T-helper 1 cell treated with Interleukin-12 subunit alpha and Interleukin-12 subunit beta and Interleukin-4 antibody, amounts not matched to agents 30 ng/mL and 1 ng/mL, for 36 hours (primary cell): Measurements from ENCODE around the gene CARD19. TPM values are rescaled to one million over a fixed set of nuclear protein-coding genes. Genes with fewer than 3 reads are reported as not detected.

ENCODE experiments used
- intact Hi-C: fragments of 100-400 bp; cut with micrococcal nuclease; formaldehyde crosslinking; loops from one replicate; pipeline ENCODE4 v1.15.1; 2024
- total RNA-seq: library from RNA; stranded (reverse); gene quantifications from 2 replicates; pipeline ENCODE4 v1.2.3, GENCODE V29; 2022

The CARD19 gene
- total RNA-seq, 1 donor from 2014 or later = 68.4 TPM

GRCh38 chr9:93129691-93130500, 33.9 kb downstream of the CARD19 start:
- intact Hi-C loops = loop anchor here (5.0 to 10.0 kb wide), 4 partner anchors 255 to 1978 kb away; partner anchors contain the start of genes BICD2, FAM120A, FAM120AOS and ZNF484

- intact Hi-C loops = loop anchor here (5.0 to 10.0 kb wide), 4 partner anchors 256 to 1979 kb away; partner anchors contain the start of genes BICD2, FAM120A, FAM120AOS and ZNF484
Measured at GRCh38 chr9:93130861-93131481, 35.0 kb downstream of the CARD19 start.

- intact Hi-C loops = loop anchor here (5.0 to 10.0 kb wide), 4 partner anchors 257 to 1979 kb away; partner anchors contain the start of genes BICD2, FAM120A, FAM120AOS and ZNF484
Measured at GRCh38 chr9:93131599-93132286, 35.7 kb downstream of the CARD19 start.

- intact Hi-C loops = loop anchor here (5.0 to 10.0 kb wide), 4 partner anchors 258 to 1980 kb away; partner anchors contain the start of genes BICD2, FAM120A, FAM120AOS and ZNF484
Measured at GRCh38 chr9:93132287-93132927, 36.4 kb downstream of the CARD19 start.

DNA sequence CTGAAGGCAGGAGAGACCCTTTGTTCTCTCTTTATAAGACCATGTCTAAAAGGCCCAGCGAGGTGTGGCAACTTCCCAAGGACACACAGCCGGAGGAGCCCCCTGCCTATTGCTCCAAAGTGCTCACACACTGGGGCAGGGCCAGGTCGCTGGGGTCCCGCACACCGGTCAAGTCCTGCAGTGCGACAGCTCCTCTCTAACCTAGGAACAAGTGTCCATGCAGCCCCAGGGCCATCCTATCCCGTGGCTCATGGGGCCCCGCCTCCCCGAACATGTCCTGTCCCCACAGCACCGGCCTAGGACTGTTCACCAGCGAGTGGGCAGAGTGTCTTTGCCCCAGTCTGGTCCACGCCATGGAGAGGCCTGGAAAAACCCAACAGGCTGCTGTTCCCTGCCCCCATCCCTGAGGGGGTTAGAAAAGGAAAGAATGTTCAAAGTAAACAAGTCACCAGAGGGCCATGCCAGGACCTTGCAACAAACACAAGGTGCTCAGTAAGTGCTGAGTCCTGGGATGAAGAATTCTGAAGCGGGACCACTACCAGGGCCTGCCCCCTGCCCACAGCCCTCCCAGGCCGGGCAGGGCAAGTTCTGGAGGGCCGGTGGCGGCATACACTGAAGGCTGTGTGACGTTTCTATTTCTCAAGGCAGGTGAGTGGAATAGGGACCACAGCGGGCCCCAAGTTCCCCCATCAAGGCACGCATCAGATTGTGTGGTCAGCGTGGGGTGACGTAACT, 37.1 kb downstream of the CARD19 start:
- intact Hi-C loops = loop anchor here (5.0 to 10.0 kb wide), 4 partner anchors 258 to 1981 kb away; partner anchors contain the start of genes BICD2, FAM120A, FAM120AOS and ZNF484

- intact Hi-C loops = loop anchor here (1.0 to 10.0 kb wide), 13 partner anchors 13 to 1981 kb away; partner anchors contain the start of genes BICD2, FAM120A, FAM120AOS and ZNF484
Measured at GRCh38 chr9:93133681-93134014, 37.6 kb downstream of the CARD19 start.

- intact Hi-C loops = loop anchor here (1.0 to 10.0 kb wide), 13 partner anchors 12 to 1982 kb away; partner anchors contain the start of genes BICD2, FAM120A, FAM120AOS and ZNF484
Measured at GRCh38 chr9:93134015-93134739, 38.2 kb downstream of the CARD19 start, which contains the start of gene NINJ1. NINJ1 (minus strand) TSS chr9:93134251; CDS start chr9:93134217, 34 bp downstream.

GRCh38 chr9:93134740-93135444, 38.9 kb downstream of the CARD19 start:
- intact Hi-C loops = loop anchor here (1.0 to 10.0 kb wide), 13 partner anchors 11 to 1983 kb away; partner anchors contain the start of genes BICD2, FAM120A, FAM120AOS and ZNF484

DNA sequence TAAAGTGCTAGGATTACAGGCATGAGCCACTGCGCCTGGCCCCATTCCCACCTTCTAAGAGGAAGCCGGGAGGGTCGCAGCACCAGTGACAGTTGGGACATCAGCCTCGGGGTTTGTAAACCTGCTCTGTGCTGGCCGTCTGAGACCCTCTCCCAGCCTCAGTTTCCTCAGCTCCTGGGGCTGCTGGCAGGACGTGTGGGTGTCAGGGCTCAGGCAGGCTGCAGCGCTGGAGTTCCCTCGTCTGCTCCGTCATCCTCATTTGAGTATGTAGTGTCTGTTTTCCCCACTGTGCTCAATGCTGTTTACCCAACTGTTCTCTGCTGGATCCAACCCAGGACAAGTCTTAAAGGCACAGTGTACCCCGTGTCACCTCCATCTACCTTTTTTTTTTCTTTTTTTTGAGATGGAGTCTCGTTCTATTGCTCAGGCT, 40.0 kb downstream of the CARD19 start:
- intact Hi-C loops = loop anchor here (10.0 kb wide), 3 partner anchors 261 to 371 kb away; partner anchors contain the start of genes BICD2, FAM120A, FAM120AOS and ZNF484

GRCh38 chr9:93137362-93137761, 41.3 kb downstream of the CARD19 start:
- intact Hi-C loops = loop anchor here (10.0 kb wide), 3 partner anchors 263 to 373 kb away; partner anchors contain the start of genes BICD2, FAM120A, FAM120AOS and ZNF484

DNA sequence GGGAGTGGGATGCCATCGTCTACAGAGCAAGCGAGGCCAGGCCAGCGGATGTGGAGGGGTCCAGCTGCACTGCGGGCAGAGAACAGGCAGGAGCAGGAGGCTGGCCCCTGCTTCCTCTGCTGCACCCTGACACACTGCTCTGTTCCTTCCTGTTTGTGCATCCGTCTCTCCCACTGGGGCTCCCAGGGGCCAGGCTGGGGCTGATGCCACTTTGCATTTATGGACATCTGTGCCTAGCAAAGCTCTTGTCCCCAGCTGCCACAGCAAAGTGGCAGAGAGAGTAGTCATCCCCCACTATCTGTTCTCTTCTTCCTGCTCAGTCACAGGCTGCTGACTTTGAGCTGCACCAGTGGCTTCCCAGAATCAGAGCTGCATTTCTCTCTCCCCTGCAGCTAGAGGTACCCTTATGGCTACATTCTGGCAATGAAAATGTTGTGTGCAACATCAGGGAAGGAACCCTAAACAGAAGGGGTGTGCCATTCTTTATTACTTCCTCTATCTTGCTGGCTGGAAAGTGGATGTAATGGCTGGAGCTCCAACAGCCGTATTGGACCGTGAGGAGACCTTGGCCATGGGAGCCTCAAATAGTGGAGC, 42.3 kb downstream of the CARD19 start:
- intact Hi-C loops = loop anchor here (10.0 kb wide), 3 partner anchors 263 to 373 kb away; partner anchors contain the start of genes BICD2, FAM120A, FAM120AOS and ZNF484

- intact Hi-C loops = loop anchor here (10.0 kb wide), 3 partner anchors 265 to 375 kb away; partner anchors contain the start of genes BICD2, FAM120A, FAM120AOS and ZNF484
Measured at GRCh38 chr9:93139365-93140182, 43.6 kb downstream of the CARD19 start.

DNA sequence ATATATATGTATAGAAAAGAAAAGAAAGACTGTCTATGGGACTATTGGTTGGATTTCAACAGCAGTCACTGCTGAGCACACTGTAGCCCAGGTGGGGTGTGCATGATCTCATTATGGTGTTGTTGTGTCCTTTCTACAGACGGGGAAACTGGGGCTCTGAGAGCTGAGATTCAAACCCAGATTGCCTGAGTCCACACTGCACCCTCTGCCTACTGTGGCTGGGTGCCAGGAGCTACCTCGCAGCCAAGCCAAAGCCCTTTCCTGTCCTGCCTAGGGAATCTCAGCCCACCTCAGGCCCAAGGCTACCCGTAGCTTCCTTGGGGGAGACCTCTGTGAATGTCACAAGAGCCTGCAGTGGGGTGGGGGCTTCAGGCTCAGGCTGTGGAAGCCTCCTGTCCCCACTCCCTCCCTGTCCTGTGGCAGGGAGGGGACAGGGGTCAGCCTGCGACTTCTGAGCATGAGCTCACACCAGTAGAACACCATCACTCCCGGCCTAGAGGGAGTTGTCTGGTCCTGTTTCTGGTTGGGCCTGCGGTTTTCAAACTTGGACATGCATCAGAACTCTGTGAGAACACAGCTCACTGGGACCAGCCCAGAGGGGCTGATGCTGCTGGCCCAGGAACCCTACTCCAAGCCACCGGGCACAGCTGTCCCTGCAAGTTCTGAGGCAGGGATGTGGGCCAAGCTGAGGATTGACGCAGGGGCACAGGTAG, 45.9 kb downstream of the CARD19 start:
- intact Hi-C loops = no loop called here

- intact Hi-C loops = no loop called here
Measured at GRCh38 chr9:93143830-93144530, 48.0 kb downstream of the CARD19 start.

GRCh38 chr9:93146696-93147095, 50.7 kb downstream of the CARD19 start:
- intact Hi-C loops = loop anchor here (1.0 kb wide), 1 partner anchor 12 kb away; the partner anchor contains the start of gene NINJ1
